B cell (primary cell): ENCODE results near the gene MAPK1. TPM values are rescaled to one million over a fixed set of nuclear protein-coding genes. Genes with fewer than 3 reads are reported as not detected.

ENCODE experiments used
- ATAC-seq: fragments of 200-7000 bp; cut with Tn5 transposase; one replicate; pipeline ENCODE4 v1.10.0; 2021; ENCODE audit warnings: low read depth, mild to moderate bottlenecking, moderate number of reproducible peaks, moderate library complexity
- CTCF ChIA-PET: fragments of 350-600 bp; sonication (Branson Sonifier 250); formaldehyde crosslinking; loops from one replicate; lab custom pipeline; 2021; ENCODE audit warnings: antibody characterized with exemption, inconsistent platforms; lab: Charles Lee
- POLR2A ChIA-PET: fragments of 350-600 bp; sonication (Branson Sonifier 250); formaldehyde crosslinking; loops from one replicate; lab custom pipeline; 2021; ENCODE audit warnings: antibody characterized with exemption; lab: Charles Lee
- DNase-seq: peaks from one replicate; pipeline ENCODE4 v3.0.0; 2013
- H2AFZ ChIP-seq: 2 replicates; pipeline ENCODE4 v1.6.1; 2012; ENCODE audit warnings: mild to moderate bottlenecking, low read depth, low read length; ENCODE audit not compliant: insufficient read depth, poor library complexity, severe bottlenecking
- H3K27ac ChIP-seq, 2 donors: 1 replicate in 1 of 2; 2 replicates in 1 of 2; pipeline ENCODE4 v1.5.1; 2012 to 2013; ENCODE audit warnings: low read length in 2 of 2, mild to moderate bottlenecking in 2 of 2, moderate library complexity in 1 of 2
- H3K27me3 ChIP-seq, 4 experiments: fragments of 200-600 bp in 1 of 4; sonication (generic) in 1 of 4; replicated peaks in 1 of 4; 1 replicate in 2 of 4; 2 replicates in 2 of 4; pipeline versions ENCODE4 v1.6.1 to v1.7.0; 2013 to 2016; ENCODE audit warnings: low read length in 3 of 4, mild to moderate bottlenecking in 2 of 4, mixed read lengths in 1 of 4, moderate library complexity in 1 of 4; ENCODE audit not compliant: insufficient read depth in 4 of 4, control insufficient read depth in 3 of 4; ENCODE audit errors: control extremely low read depth in 1 of 4
- H3K36me3 ChIP-seq, 2 experiments: replicated peaks in 1 of 2; 1 replicate in 1 of 2; 2 replicates in 1 of 2; pipeline versions ENCODE4 v1.6.1 to v1.7.1; 2013; ENCODE audit warnings: low read length in 1 of 2; ENCODE audit not compliant: insufficient read depth in 2 of 2, control insufficient read depth in 1 of 2; ENCODE audit errors: control extremely low read depth in 1 of 2, extremely low read depth in 1 of 2
- H3K4me1 ChIP-seq, 2 donors: fragments of 200-600 bp in 1 of 2; sonication (generic) in 1 of 2; 1 replicate in 1 of 2; 2 replicates in 1 of 2; pipeline versions ENCODE4 v1.5.1 to v1.6.1; 2013 to 2017; ENCODE audit warnings: low read length in 2 of 2; ENCODE audit not compliant: control insufficient read depth in 2 of 2, insufficient read depth in 2 of 2
- H3K4me2 ChIP-seq: replicated peaks from 2 replicates; pipeline ENCODE3; 2012; ENCODE audit warnings: mild to moderate bottlenecking, low read depth, low read length; ENCODE audit not compliant: poor library complexity, severe bottlenecking
- H3K4me3 ChIP-seq, 5 experiments: fragments of 200-600 bp in 1 of 5; sonication (generic) in 1 of 5; 1 replicate in 3 of 5; 2 replicates in 2 of 5; pipeline versions ENCODE4 v1.5.1 to v1.7.0; 2011 to 2016; ENCODE audit warnings: low read length in 4 of 5, mild to moderate bottlenecking in 4 of 5, low read depth in 2 of 5, control low read depth in 1 of 5, moderate library complexity in 1 of 5; ENCODE audit not compliant: insufficient read depth in 1 of 5; ENCODE audit errors: control extremely low read depth in 1 of 5, extremely low read depth in 1 of 5
- H3K79me2 ChIP-seq: fragments of 200-600 bp; sonication (generic); one replicate; pipeline ENCODE4 v1.6.0; 2016; ENCODE audit warnings: low read length; ENCODE audit not compliant: control insufficient read depth, insufficient read depth
- H3K9ac ChIP-seq: fragments of 200-600 bp; sonication (generic); 2 replicates; pipeline ENCODE4 v1.6.1; 2017; ENCODE audit warnings: mild to moderate bottlenecking, low read length, moderate library complexity
- H3K9me3 ChIP-seq, 3 donors: one replicate each; pipeline versions ENCODE4 v1.6.1 to v1.7.1; 2013; ENCODE audit warnings: low read length in 2 of 3; ENCODE audit not compliant: control insufficient read depth in 2 of 3, insufficient read depth in 1 of 3; ENCODE audit errors: control extremely low read depth in 1 of 3
- H4K20me1 ChIP-seq: 2 replicates; pipeline ENCODE4 v1.6.0; 2012; ENCODE audit warnings: mild to moderate bottlenecking, low read length; ENCODE audit not compliant: insufficient read depth, control insufficient read depth, poor library complexity, severe bottlenecking
- H3K27ac Mint-ChIP-seq: one replicate; pipeline ENCODE4 v1.8.0; 2021; ENCODE audit warnings: mixed read lengths
- H3K27me3 Mint-ChIP-seq: one replicate; pipeline ENCODE4 v1.8.0; 2021; ENCODE audit warnings: mixed read lengths
- H3K4me1 Mint-ChIP-seq: one replicate; pipeline ENCODE4 v1.8.0; 2021; ENCODE audit warnings: mixed read lengths
- H3K4me3 Mint-ChIP-seq: one replicate; pipeline ENCODE4 v1.8.0; 2021; ENCODE audit warnings: mixed read lengths
- H3K9me3 Mint-ChIP-seq: one replicate; pipeline ENCODE4 v1.8.0; 2022; ENCODE audit warnings: mixed read lengths; ENCODE audit not compliant: insufficient read depth
- CTCF ChIP-seq: fragments of 200-600 bp; IDR thresholded peaks from one replicate; pipeline ENCODE4 v1.8.0; 2022; ENCODE audit warnings: antibody characterized with exemption, mild to moderate bottlenecking
- EZH2 ChIP-seq: IDR thresholded peaks from 2 replicates; pipeline ENCODE4 v1.6.1; 2012; ENCODE audit warnings: borderline replicate concordance, low read depth, mild to moderate bottlenecking, moderate library complexity, low read length; ENCODE audit not compliant: insufficient read depth, poor library complexity, severe bottlenecking
- WGBS: methylation state at CpG from one replicate; pipeline ENCODE4 v1.1.5; 2013; ENCODE audit warnings: missing lambda C conversion rate; ENCODE audit not compliant: insufficient coverage; 5-methylcytosine and 5-hydroxymethylcytosine counted together
- intact Hi-C: fragments of 100-400 bp; cut with micrococcal nuclease; formaldehyde crosslinking; loops from one replicate; pipeline ENCODE4 v1.10.0; 2022
- polyA plus RNA-seq: library from polyadenylated mRNA; depleted of rRNA; stranded (reverse); fragments of >200 nt; gene quantifications from 2 replicates; pipeline ENCODE4 v1.2.3, GENCODE V29; 2012
- total RNA-seq, 2 donors: library from RNA; stranded (reverse); fragments of 120-200 nt in 1 of 2; gene quantifications; 1 replicate in 1 of 2; 2 replicates in 1 of 2; pipeline versions ENCODE4 v1.2.3 to v1.2.4, GENCODE V29; 2013 to 2022

Gene MAPK1
- total and polyA plus RNA-seq, 2 donors (not counting 1 experiment from before 2014, with no cell fraction given): 24.0 to 155 TPM

- Histone ChIP-seq H3K9ac (no peak overlapping the region), H4K20me1 (no peaks in the 10 kb centered on the region), H2AFZ (no peak overlapping the region), H3K9me3 (no peaks in the 10 kb centered on the region), H3K36me3 (no peaks in the 10 kb centered on the region), H3K4me1 (peaks cover 4 to 14% of the 10 kb centered on the region in 2 donors), H3K4me2 (no peak overlapping the region), H3K27ac (no peak overlapping the region), H3K27me3 (no peaks in the 10 kb centered on the region), H3K4me3 (no peak overlapping the region), H3K79me2 (no peaks in the 10 kb centered on the region)
- no peaks in the 10 kb centered on the region for H3K27me3 Mint-ChIP-seq
- POLR2A ChIA-PET: no interaction called here
- TF ChIP-seq CTCF (no peak), EZH2 (no peak)
- DNase-seq (no peak), ATAC-seq (no peak)
- H3K4me1 Mint-ChIP-seq: peaks cover 10% of the 10 kb centered on the region
- no peak overlapping the region for H3K4me3 Mint-ChIP-seq
- 98% methylated on average over 3 of the region's 5 CpGs for WGBS
- H3K9me3 Mint-ChIP-seq: no peaks in the 10 kb centered on the region
- CTCF ChIA-PET: interaction anchor here (0.5 kb wide), 1 partner anchor 54 kb away, joined by 3 read pairs; no protein-coding TSS in a partner anchor
- H3K27ac Mint-ChIP-seq: no peak overlapping the region
- intact Hi-C loops: loop anchor here (5.0 kb wide), 1 partner anchor 883 kb away; the partner anchor contains the start of genes PI4KA and SNAP29
These were observed 127.5 kb downstream of the MAPK1 start for GRCh38 chr22:21739828-21740377.

- no peak overlapping the region for H2AFZ ChIP-seq
- H3K27ac ChIP-seq: no peak overlapping the region
- DNase-seq: no peak
- H3K4me2 ChIP-seq: no peak overlapping the region
- H3K4me3 ChIP-seq: no peak overlapping the region
- H4K20me1 ChIP-seq: no peaks in the 10 kb centered on the region
- Mint-ChIP-seq H3K9me3 (no peaks in the 10 kb centered on the region), H3K4me1 (peaks cover 19% of the 10 kb centered on the region), H3K27me3 (no peaks in the 10 kb centered on the region), H3K4me3 (no peak overlapping the region), H3K27ac (no peak overlapping the region)
- ChIA-PET POLR2A (no interaction called here), CTCF (no interaction called here)
- H3K36me3 ChIP-seq: no peaks in the 10 kb centered on the region
- no peaks in the 10 kb centered on the region for H3K9me3 ChIP-seq
- H3K4me1 ChIP-seq: peaks cover 12 to 24% of the 10 kb centered on the region in 2 donors
- H3K27me3 ChIP-seq: no peaks in the 10 kb centered on the region
- intact Hi-C loops: loop anchor here (5.0 kb wide), 1 partner anchor 882 kb away; the partner anchor contains the start of genes PI4KA and SNAP29
- 69% methylated on average over 7 of the region's 7 CpGs for WGBS
- no peak overlapping the region for H3K9ac ChIP-seq
- no peak for ATAC-seq
- TF ChIP-seq CTCF (no peak), EZH2 (no peak)
- H3K79me2 ChIP-seq: peaks cover 7% of the 10 kb centered on the region
These were observed 128.5 kb downstream of the MAPK1 start for GRCh38 chr22:21738966-21739365.
